Stimulated activated CD8-positive, alpha-beta memory T cell treated with anti-CD3 and anti-CD28 coated beads, Interleukin-4, amount 100 ng/mL, for 4 hours (primary cell): ENCODE measurements around the gene MYNN.
A peak's percentile ranks its signal among the peaks of the same experiment; 100 is the strongest.

ENCODE experiments used
- DNase-seq, 2 donors: peaks; one replicate each; pipeline ENCODE4 v3.0.0-alpha.2; 2020; ENCODE audit warnings: low read depth in 2 of 2, low spot score in 1 of 2

The MYNN gene

DNA sequence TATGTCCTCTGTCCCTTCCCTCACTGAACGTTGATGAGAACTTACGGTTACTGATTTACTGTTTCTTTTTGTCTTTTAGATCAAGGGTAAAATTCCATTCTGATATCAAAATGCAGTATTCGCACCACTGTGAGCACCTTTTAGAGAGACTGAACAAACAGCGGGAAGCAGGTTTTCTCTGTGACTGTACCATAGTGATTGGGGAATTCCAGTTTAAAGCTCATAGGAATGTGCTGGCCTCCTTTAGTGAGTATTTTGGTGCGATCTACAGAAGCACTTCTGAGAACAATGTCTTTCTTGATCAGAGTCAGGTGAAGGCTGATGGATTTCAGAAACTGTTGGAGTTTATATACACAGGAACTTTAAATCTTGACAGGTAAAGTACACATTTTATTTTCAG, 990 bp downstream of the MYNN start:
- DNase-seq = no peak

GRCh38 chr3:169777822-169778221, 4.6 kb downstream of the MYNN start:
- no peak for DNase-seq

DNA sequence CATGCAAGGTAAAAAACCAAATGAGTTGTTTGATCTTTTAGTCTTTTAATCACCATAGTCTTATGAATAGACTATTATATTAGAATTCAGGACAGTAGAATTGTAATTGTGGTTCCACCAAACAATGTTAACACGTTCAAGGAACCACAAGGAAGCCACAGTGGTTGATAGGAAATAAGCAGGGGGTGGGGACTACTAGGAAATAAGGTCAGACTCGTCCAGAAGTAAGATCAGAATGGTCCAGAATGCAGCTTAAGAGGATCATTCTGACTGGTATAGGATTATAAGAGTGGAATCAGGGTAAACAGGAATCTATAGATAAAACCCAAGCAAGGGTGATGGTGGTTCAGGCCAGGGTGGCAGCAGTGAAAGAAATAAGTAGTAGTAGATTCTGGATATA, 7.5 kb downstream of the MYNN start:
- no peak for DNase-seq

DNA sequence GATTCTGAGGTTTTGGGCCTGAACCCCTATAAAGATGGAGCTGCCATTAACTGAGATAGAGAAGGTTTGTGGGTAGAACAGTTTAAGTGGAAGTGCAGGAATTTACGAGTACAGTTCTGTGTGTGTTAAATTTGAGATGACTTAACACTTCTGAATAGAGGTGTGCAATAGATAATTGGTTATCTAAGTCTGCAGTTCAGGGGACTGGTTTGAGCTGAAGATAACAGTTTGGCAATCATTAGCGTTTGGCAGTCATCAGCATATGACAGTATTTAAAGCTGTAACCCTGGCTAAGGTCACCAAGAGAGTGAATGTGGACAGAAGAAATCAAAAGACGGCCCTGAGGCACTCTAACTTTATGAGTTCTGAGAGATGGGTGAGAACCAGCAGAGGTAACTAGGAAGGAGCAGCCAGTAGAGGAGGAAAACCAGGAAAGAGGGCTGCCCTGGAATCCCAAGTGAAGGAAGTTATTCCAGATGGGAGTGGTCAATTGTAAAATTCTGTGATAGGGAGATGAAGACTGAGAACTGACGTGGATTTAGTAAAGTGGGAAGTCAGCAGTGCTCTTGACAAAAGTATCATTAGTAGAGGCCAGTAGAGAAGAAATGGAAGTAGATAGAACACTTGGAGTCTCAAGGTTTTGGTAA, 8.1 kb downstream of the MYNN start:
- DNase-seq = no peak

DNA sequence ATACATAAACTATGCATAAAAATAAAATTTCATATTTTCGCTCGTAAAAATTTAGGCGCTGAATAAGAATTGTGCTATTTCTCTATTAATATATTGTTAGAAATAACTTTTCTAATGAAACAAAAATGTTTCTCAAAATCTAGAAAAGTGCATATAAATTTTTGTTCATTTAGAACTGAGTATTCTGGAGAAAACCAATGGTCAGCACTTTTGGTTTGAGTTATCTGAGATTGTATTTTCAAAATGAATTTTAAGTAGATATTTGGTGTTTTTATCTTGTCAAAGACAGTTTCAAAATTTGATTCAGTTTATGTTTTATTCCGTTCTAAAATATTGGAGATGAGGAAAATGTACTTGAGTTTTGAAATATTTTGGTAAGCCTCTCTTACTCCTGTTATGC, 13.9 kb downstream of the MYNN start:
- no peak for DNase-seq

DNA sequence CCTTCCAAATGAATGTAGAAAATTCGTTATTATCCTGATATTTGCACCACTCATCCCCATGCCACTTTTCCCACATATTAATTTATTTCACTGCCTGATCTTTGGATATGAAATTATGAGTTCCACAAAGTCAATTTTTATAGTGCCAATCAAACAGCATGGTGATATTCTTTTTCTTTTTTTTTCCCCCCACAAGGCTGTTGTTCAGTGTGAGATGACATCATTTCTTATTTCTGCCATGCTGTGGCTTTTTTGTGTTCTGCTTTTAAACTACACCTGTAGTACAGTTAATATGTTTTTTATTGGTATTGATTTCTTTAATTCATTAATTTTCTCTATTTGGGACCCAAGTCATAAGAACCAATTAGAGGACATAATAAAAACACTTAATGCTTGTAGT, 14.6 kb downstream of the MYNN start:
- no peak for DNase-seq

GRCh38 chr3:169790219-169790618, 17.0 kb downstream of the MYNN start:
- no peak for DNase-seq

- DNase-seq = no peak
These were observed 17.7 kb downstream of the MYNN start for GRCh38 chr3:169790687-169791429.

DNA sequence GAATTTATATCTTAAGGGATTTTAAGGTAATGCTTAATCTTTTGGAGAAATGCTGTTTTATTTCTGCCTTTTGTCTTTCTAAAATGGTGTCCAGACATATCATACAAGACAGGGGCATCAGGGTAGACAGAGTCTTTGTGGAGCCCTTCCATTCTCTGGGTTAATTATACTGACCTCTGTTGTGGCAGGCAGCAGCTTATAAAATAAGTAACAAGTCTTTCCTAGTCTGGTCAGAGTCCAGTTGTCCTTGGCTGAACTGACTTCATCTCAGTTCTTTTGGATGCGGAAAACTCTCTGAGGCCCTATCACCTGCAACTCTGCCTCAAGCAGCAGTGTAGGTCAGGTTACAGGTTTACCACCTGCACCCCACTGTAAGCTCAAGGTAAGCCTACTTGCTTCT, 19.2 kb downstream of the MYNN start:
- no peak for DNase-seq

GRCh38 chr3:169804681-169805080, 31.5 kb downstream of the MYNN start:
- DNase-seq = no peak

GRCh38 chr3:169809230-169809795, 36.1 kb downstream of the MYNN start:
- no peak for DNase-seq

DNA sequence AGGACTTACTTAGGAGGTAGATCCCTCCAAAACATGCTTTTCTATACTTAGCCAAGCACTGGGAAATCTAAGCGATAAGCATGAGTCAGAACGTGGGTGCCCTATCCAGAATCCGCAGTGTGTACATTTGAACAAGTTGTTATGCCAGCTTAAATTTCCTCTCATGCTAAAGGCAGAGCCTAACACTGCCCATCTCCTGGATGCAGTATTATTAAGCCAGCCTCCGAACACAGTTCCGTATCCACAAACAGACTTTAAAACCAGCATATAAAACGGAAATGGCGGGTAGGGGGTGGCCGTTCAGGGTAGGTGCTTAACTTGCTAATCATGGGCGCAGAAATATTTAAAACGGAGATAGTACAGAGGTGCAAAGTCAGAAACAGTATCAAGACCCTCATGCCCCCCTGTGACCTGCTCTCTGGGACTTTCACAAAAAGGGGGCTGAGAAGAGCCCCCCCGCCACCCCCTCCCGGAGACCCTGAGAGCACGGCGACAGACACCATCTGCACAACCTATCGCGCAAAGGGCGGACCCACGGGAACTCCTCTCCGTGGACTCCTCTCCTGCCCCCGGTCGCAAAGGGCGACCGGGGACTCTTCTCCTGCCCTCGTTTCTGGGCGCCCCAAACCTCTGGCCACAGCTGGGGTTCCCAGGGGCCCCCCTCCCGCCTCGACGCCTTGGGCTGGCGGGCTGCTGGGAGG, 38.6 kb downstream of the MYNN start:
- no peak for DNase-seq

DNA sequence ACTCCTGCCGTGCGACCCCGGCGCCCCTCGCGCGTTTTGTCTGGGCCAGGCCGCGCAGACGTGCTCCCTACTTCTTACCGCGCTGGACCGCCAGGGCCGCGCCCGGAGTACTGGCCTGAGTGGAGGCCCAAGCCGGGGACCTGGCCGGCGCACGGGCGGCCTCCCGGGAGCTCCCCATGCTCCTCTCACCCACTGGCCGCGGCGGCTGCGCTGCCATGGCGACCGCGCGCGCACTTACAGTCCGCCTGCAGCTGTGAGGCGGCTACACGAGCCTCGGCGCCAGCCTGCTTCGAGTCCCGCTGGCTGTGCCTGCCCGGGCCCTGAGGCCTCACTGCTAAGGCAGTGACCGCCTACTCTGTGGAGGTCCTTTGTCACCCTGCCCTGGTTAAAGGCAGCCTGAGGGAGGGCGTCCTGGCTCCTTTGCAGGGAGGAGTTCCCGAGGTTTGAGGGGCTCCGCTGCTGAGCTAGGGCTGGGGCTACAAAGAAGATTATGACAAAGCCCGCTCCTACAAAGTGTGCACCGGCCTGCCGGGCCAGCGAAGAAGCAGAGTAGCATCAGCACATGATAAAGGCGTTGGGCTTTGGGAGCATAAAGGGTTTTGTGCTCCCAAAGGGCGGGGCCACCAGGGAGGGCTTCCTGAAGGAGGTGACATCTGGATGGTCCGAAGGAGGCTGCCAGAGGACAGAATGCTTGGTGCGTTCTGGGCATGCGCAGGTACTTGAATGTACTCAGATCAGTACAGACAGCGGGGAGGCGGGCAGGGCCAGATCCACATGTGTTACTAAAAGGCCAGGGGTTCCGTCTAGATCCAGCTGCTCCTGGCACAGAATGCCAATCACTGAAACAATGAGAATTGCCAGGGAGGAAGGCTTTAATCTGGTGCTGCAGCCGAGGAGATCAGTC, 39.4 kb downstream of the MYNN start, which contains the start of the genes LRRC34 and LRRIQ4:
LRRC34 (minus strand) TSS at position 573 of the 904 bp plus-strand sequence; CDS start at position 217, 356 bp downstream.
LRRIQ4 (plus strand) TSS at position 539 of the 904 bp plus-strand sequence. CDS start 9,052 bp downstream, outside the sequence.
- DNase-seq = peak; percentile 42 to 46

- DNase-seq = no peak
These were observed 40.1 kb downstream of the MYNN start for GRCh38 chr3:169813278-169813677.

GRCh38 chr3:169813757-169814517, 40.7 kb downstream of the MYNN start:
- peak; percentile 42 to 67 for DNase-seq

DNA sequence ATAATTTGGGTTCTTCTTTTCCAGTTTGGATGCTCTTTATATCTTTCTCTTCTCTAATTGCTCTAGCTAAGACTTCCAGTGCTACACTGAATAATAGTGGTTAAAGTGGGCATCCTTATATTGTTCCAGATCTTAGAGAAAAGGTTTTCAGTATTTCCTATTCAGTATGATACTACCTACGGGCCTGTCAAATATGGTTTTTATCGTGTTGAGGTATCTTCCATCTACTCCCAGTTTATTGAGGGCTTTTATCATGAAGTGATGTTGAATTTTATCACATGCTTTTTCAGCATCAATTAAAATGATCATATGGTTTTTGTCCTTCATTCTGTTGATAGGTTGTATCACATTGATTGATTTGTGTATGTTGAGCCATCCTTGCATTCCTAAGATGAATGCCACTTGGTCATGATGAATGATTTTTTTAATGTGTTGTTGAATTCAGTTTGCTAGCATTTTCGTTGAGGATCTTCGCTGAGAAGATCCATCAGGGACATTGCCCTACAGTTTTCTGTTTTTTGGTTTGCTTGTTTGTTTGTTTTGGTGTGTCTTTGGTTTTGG, 42.5 kb downstream of the MYNN start:
- no peak for DNase-seq

- DNase-seq = no peak
These were observed 45.1 kb downstream of the MYNN start for GRCh38 chr3:169818316-169818715.

DNA sequence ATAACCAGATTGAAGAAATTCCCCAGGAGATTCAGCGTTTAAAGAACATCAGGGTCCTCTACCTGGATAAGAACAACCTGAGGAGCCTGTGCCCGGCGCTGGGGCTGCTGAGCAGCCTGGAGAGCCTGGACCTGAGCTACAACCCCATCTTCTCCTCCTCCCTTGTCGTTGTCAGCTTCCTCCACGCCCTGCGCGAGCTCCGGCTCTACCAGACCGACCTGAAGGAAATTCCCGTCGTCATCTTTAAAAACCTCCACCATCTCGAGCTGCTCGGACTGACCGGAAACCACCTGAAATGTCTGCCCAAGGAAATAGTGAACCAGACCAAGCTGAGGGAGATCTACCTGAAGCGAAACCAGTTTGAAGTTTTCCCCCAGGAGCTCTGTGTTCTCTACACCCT, 48.9 kb downstream of the MYNN start:
- DNase-seq = no peak

GRCh38 chr3:169822540-169822939, 49.3 kb downstream of the MYNN start:
- DNase-seq = no peak

- DNase-seq = no peak
These were observed 49.8 kb downstream of the MYNN start for GRCh38 chr3:169822983-169823382.
